A549 (cell line): ENCODE results near the gene LMO7.

Source experiments
- ESRRA ChIP-seq: fragments of 150-350 bp; IDR thresholded peaks from 2 replicates; pipeline ENCODE4 v1.6.1; 2014; ENCODE audit warnings: mild to moderate bottlenecking, low read length, borderline replicate concordance
- MAFK ChIP-seq: fragments of 450-650 bp; IDR thresholded peaks from 2 replicates; pipeline ENCODE4 v1.6.1; 2014; ENCODE audit not compliant: partially characterized antibody
- PBX3 ChIP-seq: IDR thresholded peaks from 2 replicates; pipeline ENCODE4 v1.6.1; 2012
- POLR2A ChIP-seq: IDR thresholded peaks from 2 replicates; pipeline ENCODE4 v1.6.1; 2012; ENCODE audit warnings: mild to moderate bottlenecking, low read length
- POLR2AphosphoS2 ChIP-seq: conservative IDR thresholded peaks from 2 replicates; pipeline ENCODE4 v1.6.1; 2012; ENCODE audit warnings: low read length, improper control_type of control experiment, inconsistent platforms
- SMC3 ChIP-seq: fragments of >200 bp; sonication (Bioruptor Twin); formaldehyde crosslinking; IDR thresholded peaks from 3 replicates; pipeline ENCODE4 v1.6.1; 2018; ENCODE audit warnings: inconsistent platforms
- TP53 ChIP-seq: fragments of 250-450 bp; sonication (Bioruptor Pico); IDR thresholded peaks from 2 replicates; pipeline ENCODE4 v1.5.0; 2021; ENCODE audit warnings: mild to moderate bottlenecking, moderate library complexity
- TF ChIP-seq, protein P1 (sequence below): fragments of >200 bp; sonication (Bioruptor Twin); formaldehyde crosslinking; IDR thresholded peaks from 3 replicates; pipeline ENCODE4 v1.5.1; 2016

DNA sequence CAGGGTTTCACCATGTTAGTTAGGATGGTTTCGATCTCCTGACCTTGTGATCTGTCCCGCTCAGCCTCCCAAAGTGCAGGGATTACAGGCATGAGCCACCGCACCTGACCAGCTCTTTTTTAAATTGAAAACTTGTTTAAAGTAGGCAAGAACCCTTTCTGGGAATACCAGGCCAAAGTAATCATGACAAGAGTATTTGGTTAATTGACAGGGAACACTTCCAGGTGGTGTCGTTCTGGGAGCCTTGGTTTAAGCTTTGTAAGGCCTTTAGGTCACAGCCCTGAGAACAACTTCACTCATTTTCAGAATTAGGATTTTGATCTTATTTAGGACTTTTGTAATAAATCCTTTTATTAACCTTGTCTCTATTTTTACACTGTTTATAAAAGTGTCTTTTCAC is 115.2 kb downstream of the LMO7 start:
- TF ChIP-seq POLR2A (no peak), MAFK (no peak), SMC3 (no peak), ESRRA (no peak), POLR2AphosphoS2 (no peak), PBX3 (no peak), TP53 (no peak)
- TF ChIP-seq, protein P1, sequence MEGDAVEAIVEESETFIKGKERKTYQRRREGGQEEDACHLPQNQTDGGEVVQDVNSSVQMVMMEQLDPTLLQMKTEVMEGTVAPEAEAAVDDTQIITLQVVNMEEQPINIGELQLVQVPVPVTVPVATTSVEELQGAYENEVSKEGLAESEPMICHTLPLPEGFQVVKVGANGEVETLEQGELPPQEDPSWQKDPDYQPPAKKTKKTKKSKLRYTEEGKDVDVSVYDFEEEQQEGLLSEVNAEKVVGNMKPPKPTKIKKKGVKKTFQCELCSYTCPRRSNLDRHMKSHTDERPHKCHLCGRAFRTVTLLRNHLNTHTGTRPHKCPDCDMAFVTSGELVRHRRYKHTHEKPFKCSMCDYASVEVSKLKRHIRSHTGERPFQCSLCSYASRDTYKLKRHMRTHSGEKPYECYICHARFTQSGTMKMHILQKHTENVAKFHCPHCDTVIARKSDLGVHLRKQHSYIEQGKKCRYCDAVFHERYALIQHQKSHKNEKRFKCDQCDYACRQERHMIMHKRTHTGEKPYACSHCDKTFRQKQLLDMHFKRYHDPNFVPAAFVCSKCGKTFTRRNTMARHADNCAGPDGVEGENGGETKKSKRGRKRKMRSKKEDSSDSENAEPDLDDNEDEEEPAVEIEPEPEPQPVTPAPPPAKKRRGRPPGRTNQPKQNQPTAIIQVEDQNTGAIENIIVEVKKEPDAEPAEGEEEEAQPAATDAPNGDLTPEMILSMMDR = no peak
